ENCODE data around the gene AHCYL1. TPM values are rescaled to one million over a fixed set of nuclear protein-coding genes. Genes with fewer than 3 reads are reported as not detected.

Gene AHCYL1
- total and polyA plus RNA-seq, 2 experiments from 2014 or later = 56.2 to 97.6 TPM

DNA sequence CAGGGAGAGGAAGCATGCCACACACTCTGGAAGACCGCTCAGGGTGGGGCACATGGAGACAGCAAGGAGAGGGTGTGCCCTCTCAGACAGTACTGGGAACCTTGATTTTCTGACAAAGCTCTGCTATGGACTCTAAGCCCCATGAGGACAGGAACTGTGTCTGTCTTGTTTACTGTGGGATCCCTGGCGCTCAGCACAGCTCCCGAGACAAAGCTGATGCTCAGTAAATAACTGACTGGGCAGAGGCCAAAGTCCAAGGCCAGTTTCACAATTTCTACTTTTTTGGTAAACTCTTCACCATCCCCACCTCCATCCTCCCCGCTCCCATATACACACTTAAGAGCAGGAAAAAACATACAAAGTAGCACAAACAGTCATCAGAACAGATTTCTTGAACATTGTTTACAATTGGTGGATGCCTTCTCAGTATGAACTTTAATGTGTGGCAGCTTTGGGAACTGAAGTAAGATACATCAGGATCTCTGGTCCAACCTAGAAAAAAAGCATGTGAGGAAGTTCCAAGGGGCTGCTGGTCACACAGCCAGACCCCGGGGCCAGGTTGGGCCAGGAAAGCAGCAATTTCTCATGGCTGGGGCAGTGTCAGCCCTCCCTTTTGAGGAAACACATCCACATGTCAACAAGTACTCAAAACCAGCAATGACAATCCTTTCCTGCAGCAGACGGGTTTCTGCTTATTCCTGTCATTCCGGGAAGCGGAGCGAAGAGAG is 5.6 kb upstream of the AHCYL1 start:
- Histone ChIP-seq H3K79me2 (no peaks in the 10 kb centered on the region), H3K36me3 (replicated peaks; ENCODE audit: insufficient read depth, low read depth) (no peaks in the 10 kb centered on the region), H3K9me3 (ENCODE audit: low read depth) (no peaks in the 10 kb centered on the region), H3K4me1 (ENCODE audit: insufficient read depth) (peaks cover 23% of the 10 kb centered on the region), H4K20me1 (ENCODE audit: insufficient read depth, poor library complexity, severe bottlenecking) (no peaks in the 10 kb centered on the region), H2AFZ (no peak overlapping the region), H3K27ac (peak overlapping the region; percentile 43), H3K27me3 (no peaks in the 10 kb centered on the region), H3K9me2 (replicated peaks; ENCODE audit: insufficient read depth) (no peaks in the 10 kb centered on the region), H3K4me3 (no peak overlapping the region), H3K4me2 (no peak overlapping the region)
- no peak for DNase-seq (ENCODE audit: low spot score)
- TF ChIP-seq, protein P1, sequence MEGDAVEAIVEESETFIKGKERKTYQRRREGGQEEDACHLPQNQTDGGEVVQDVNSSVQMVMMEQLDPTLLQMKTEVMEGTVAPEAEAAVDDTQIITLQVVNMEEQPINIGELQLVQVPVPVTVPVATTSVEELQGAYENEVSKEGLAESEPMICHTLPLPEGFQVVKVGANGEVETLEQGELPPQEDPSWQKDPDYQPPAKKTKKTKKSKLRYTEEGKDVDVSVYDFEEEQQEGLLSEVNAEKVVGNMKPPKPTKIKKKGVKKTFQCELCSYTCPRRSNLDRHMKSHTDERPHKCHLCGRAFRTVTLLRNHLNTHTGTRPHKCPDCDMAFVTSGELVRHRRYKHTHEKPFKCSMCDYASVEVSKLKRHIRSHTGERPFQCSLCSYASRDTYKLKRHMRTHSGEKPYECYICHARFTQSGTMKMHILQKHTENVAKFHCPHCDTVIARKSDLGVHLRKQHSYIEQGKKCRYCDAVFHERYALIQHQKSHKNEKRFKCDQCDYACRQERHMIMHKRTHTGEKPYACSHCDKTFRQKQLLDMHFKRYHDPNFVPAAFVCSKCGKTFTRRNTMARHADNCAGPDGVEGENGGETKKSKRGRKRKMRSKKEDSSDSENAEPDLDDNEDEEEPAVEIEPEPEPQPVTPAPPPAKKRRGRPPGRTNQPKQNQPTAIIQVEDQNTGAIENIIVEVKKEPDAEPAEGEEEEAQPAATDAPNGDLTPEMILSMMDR (IDR thresholded peaks at IDR 0.05; ENCODE audit: poor library complexity) = no peak
- no peak for TF ChIP-seq EZH2phosphoT487 (IDR thresholded peaks at IDR 0.05; ENCODE audit: low read depth, severe bottlenecking, unreplicated experiment)
- TF ChIP-seq EZH2 (IDR thresholded peaks at IDR 0.05; ENCODE audit: borderline replicate concordance) = no peak
- 77% methylated on average over 9 of the region's 9 CpGs for WGBS (ENCODE audit: low lambda C conversion rate, missing lambda C conversion rate)

DNA sequence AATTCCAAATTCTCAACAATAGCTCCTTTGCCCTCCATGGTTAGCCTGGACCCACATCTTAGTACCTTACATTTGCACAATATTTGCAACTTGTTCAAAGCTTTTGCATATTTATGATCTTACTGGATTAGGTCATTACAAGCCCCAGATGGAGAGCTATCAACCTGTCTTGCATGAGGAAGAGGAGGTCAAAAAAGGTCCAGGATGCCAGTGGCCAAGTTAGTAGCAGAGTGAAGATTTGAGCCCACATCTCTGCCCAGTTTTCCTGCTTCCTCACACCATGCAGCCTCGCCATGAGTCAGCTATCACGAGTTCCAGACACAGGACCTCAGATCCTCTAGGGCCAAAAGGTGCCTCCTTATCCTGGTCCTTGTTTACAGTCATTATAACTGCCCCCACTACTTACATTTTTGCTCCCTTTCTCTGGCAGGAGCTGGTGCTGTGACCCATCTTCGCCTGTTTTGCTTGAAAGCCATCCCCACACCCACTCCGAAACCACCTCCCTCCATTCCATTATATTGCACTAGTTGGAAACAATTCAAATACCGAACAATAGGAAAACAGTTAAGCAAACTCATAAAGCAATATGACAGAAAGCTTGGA is 5.0 kb upstream of the AHCYL1 start:
- H3K27ac ChIP-seq = no peak overlapping the region
- H3K27me3 ChIP-seq = no peaks in the 10 kb centered on the region
- H3K4me2 ChIP-seq = no peak overlapping the region
- 72% methylated on average over 5 of the region's 5 CpGs for WGBS (ENCODE audit: low lambda C conversion rate, missing lambda C conversion rate)
- TF ChIP-seq EZH2 (IDR thresholded peaks at IDR 0.05; ENCODE audit: borderline replicate concordance) (no peak), EZH2phosphoT487 (IDR thresholded peaks at IDR 0.05; ENCODE audit: low read depth, severe bottlenecking, unreplicated experiment) (no peak)
- H4K20me1 ChIP-seq (ENCODE audit: insufficient read depth, poor library complexity, severe bottlenecking) = no peaks in the 10 kb centered on the region
- no peaks in the 10 kb centered on the region for H3K36me3 ChIP-seq (replicated peaks; ENCODE audit: insufficient read depth, low read depth)
- H3K79me2 ChIP-seq = no peaks in the 10 kb centered on the region
- peaks cover 26% of the 10 kb centered on the region for H3K4me1 ChIP-seq (ENCODE audit: insufficient read depth)
- no peak for DNase-seq (ENCODE audit: low spot score)
- no peak overlapping the region for H2AFZ ChIP-seq
- no peaks in the 10 kb centered on the region for H3K9me2 ChIP-seq (replicated peaks; ENCODE audit: insufficient read depth)
- no peaks in the 10 kb centered on the region for H3K9me3 ChIP-seq (ENCODE audit: low read depth)
- no peak overlapping the region for H3K4me3 ChIP-seq

DNA sequence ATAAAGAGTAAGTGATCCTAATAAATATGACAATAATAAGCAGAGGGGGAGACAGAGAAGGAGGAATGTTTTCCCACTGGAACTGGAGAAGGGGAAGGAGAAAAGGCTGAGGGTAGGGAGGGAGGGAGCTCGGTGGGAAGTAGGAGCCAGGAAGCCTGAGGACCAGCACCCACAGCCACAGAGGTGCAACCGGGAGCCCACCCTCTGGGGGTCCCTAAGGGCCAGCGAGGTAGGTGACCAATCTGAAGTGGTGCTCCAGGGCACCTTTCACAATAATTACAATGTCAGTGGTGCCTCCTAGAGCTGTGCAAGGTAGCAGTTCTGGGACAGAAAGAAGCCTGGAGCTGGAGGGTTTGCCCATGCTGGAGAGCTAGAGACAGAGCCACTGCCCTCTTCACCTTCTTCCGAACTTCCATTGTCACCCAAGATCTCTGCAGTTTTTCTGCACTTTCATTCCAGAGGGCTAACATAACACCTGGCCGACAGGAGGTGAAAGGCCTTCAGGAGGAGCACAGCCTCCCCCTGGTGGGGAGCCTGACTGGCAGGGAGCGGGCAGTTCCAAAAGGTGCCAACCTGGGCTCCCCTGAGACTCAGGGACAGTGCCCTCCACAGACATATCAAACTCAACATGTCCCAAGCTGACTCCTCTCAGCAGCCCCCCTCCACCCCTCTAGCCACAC is 4.1 kb upstream of the AHCYL1 start:
- Histone ChIP-seq H3K27me3 (no peaks in the 10 kb centered on the region), H3K4me3 (no peak overlapping the region), H3K4me1 (ENCODE audit: insufficient read depth) (peaks cover 26% of the 10 kb centered on the region), H3K9me3 (ENCODE audit: low read depth) (no peaks in the 10 kb centered on the region), H3K27ac (no peak overlapping the region), H3K79me2 (peaks cover 6% of the 10 kb centered on the region), H3K36me3 (replicated peaks; ENCODE audit: insufficient read depth, low read depth) (no peaks in the 10 kb centered on the region), H4K20me1 (ENCODE audit: insufficient read depth, poor library complexity, severe bottlenecking) (peaks cover 5% of the 10 kb centered on the region), H3K4me2 (no peak overlapping the region), H3K9me2 (replicated peaks; ENCODE audit: insufficient read depth) (no peaks in the 10 kb centered on the region), H2AFZ (no peak overlapping the region)
- peak; percentile 47 for DNase-seq (ENCODE audit: low spot score)
- TF ChIP-seq, protein P1 (IDR thresholded peaks at IDR 0.05; ENCODE audit: poor library complexity) = peak; percentile 50
- no peak for TF ChIP-seq EZH2 (IDR thresholded peaks at IDR 0.05; ENCODE audit: borderline replicate concordance)
- WGBS (ENCODE audit: low lambda C conversion rate, missing lambda C conversion rate) = 58% methylated on average over 6 of the region's 6 CpGs

DNA sequence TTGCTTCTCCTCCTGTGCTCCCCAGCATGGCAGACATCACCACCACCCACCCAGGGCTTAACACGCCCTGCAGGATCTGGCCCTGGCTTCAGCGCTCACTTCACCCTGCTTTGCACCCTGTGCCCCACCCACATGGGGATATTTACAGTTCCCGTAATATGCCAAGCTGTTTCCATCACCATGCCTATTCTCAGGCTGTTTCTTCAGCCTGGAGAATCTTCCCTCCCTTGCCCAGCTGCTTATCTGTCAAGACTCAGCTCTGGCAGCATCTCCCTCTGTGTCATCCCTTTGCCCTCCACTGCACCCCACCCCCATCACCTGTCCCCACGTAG is 3.6 kb upstream of the AHCYL1 start:
- no peaks in the 10 kb centered on the region for H3K9me3 ChIP-seq (ENCODE audit: low read depth)
- peaks cover 10% of the 10 kb centered on the region for H4K20me1 ChIP-seq (ENCODE audit: insufficient read depth, poor library complexity, severe bottlenecking)
- H2AFZ ChIP-seq = no peak overlapping the region
- no peak overlapping the region for H3K4me2 ChIP-seq
- peaks cover 29% of the 10 kb centered on the region for H3K4me1 ChIP-seq (ENCODE audit: insufficient read depth)
- TF ChIP-seq EZH2 (IDR thresholded peaks at IDR 0.05; ENCODE audit: borderline replicate concordance) = no peak
- TF ChIP-seq EZH2phosphoT487 (IDR thresholded peaks at IDR 0.05; ENCODE audit: low read depth, severe bottlenecking, unreplicated experiment) = no peak
- TF ChIP-seq, protein P1 (IDR thresholded peaks at IDR 0.05; ENCODE audit: poor library complexity) = no peak
- no peaks in the 10 kb centered on the region for H3K36me3 ChIP-seq (replicated peaks; ENCODE audit: insufficient read depth, low read depth)
- no peak overlapping the region for H3K4me3 ChIP-seq
- no peaks in the 10 kb centered on the region for H3K9me2 ChIP-seq (replicated peaks; ENCODE audit: insufficient read depth)
- DNase-seq (ENCODE audit: low spot score) = no peak
- no peak overlapping the region for H3K27ac ChIP-seq
- H3K27me3 ChIP-seq = no peaks in the 10 kb centered on the region
- WGBS (ENCODE audit: low lambda C conversion rate, missing lambda C conversion rate) = 70% methylated on average over 4 of the region's 4 CpGs
- H3K79me2 ChIP-seq = peaks cover 11% of the 10 kb centered on the region

All from hepatocyte (in vitro differentiated cells).